Stimulated activated CD4-positive, alpha-beta T cell treated with anti-CD3 and anti-CD28 coated beads, Interleukin-2, amount 100 ng/mL, for 4 hours (primary cell): Measurements from ENCODE around the gene NKD1.

ENCODE experiments used
- DNase-seq: peaks from one replicate; pipeline ENCODE4 v3.0.0-alpha.2; 2020; ENCODE audit warnings: low read depth

NKD1 gene

GRCh38 chr16:50613281-50613963 lies 65.2 kb downstream of the NKD1 start:
- DNase-seq = no peak

GRCh38 chr16:50613964-50614474 lies 65.8 kb downstream of the NKD1 start:
- DNase-seq = no peak

- DNase-seq = no peak
These were observed 66.9 kb downstream of the NKD1 start for GRCh38 chr16:50614955-50615724.

- no peak for DNase-seq
These were observed 67.7 kb downstream of the NKD1 start for GRCh38 chr16:50615891-50616290.

DNA sequence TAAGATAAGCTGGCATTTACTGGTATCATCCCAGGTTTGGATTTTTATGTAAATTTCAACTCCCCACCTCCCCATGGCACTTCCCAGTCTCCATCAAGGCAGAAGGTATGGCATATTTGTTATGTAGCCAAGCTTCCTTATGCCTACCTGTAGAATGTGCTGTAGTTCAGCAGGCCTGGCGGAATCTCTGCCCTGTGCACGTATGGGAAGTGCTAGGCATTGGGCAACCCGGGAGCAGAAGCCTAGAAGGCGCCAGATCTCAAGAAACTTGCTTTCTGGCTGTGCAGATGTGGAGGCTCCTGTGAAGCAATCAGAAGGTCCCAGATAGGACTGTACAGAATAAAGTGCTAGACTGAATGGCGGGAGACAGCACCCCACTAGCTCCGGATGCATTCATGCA lies 68.2 kb downstream of the NKD1 start:
- no peak for DNase-seq

DNA sequence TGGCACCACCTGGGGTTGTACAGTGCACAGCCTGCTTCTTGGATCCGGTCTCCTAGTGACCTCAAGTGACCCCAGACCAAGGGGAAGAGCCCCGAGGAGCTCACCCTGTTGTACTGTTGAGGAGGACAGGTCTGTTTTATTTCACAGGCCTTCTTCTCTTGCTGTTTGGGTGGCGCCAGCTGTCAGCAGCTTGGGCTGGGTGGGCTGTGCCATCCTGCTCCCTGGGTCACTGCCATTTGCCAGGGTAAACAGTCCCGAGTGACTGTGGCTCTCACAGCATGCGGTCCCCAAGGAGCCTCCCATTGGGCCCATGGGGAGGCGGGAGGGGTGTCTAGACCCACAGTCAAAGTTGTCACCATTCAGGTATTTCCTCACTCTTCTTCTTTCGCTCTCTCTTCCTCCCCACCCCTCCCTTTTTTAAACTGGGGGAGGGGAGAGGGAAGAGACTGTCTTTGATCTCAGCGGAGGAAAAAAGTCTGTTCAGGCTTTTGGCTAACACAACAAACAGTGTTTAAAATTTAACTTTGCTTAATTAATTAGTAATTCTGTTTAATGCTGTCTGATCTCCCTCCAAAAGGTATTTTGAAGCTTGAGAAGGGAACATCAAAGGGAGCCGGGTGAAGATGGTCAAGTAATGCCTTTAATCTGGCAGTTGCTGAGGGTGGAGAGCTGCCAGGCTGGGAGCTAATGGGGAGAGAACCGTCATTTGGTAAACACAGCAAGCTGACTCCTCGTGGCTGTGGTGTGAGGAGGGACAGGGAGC lies 68.9 kb downstream of the NKD1 start:
- no peak for DNase-seq

DNA sequence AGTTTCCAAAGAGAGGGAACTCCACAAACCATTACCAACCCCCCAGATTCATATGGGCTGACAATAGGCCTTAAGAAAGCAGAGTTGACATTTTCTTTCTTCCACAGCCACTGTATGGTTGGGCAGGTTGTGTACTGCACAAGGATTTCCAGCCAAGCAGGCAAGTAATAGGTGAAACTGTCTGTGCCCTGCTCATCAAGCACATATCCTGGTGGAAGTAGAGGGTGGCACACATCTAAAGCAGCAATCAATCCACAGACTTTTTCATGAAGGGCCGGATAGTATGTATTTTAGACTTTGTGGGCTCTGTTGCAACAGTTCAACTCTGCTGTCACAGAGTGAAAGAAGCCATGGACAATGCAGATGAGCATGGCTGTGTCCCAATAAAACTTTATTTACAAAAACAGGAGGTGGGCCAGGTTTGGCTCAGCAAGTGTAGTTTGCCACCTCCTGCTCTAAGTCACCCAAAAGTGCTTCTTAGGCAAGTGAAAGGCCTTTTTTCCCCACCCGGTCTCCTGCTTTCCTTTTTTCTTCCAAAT lies 69.5 kb downstream of the NKD1 start:
- DNase-seq = no peak

DNA sequence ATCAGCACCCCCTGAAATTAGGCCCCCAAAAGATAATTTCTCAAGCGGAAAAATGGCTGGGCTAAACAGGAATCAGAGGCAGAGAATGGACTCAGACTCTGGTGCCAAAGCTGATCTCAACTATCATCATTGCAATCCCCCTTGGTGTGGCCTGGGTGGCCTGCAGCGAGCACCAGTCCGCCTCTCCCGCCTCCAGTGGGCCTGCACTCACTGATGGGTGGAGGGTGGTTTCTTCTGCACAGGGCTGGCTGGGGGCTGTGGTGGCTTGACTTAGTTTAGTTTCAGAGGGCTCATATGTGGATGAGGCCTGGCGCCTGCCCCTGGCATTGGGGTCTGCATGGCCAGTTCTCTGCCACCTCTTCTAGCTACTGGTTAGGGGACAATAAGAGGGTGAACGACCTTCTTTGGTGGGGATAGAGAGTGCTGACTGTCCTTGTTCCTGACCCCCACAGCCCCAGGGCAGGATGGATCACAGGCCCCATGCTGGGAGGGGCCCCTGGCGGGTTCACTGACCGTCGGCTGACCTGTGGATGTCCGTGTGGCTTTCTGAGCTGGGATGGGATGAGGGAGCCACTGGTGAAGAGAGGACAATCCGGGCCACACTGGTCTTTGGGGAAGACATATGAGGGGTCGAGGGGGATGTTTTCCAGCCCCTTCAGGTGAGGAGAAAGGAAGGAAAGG lies 70.2 kb downstream of the NKD1 start:
- no peak for DNase-seq

- DNase-seq = no peak
These were observed 71.7 kb downstream of the NKD1 start for GRCh38 chr16:50619702-50620491.

DNA sequence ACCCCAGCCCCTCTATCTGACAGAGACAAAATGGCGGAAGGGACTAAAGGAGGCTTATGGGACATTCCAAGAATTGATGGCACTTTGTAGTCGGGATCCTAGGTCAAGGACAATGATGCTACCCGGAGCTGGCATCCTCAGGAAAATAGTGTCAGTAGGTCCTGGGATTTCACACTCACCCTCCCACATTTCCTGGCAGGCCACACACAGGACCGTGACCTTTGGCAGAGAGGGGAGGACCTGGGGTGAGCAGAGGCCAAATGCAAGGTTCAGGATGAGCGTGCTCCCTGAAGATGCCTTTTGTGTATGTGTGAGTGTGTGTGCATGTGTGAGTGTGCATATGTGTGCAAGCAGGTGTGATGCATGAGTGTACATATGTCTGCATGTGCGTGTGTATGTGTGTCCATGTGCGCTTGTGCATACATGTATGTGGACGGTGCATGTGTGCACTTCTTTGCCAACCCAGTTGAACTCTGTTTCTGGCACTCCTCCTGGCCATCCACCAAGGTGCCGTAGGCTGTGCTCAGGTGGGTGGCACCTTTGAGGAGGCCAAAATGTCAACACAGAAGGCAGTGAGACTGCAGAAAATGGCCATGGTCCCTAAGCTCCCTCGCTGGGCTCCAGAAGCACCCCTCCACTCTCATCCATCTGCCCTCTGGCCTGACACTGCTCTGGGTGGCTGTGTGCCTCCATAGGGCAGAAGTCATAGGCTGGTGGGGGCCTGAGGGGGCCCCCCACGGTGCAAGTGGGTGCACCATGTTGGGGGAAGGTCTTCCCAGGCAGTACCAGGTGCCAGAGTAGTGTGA lies 72.7 kb downstream of the NKD1 start:
- no peak for DNase-seq

DNA sequence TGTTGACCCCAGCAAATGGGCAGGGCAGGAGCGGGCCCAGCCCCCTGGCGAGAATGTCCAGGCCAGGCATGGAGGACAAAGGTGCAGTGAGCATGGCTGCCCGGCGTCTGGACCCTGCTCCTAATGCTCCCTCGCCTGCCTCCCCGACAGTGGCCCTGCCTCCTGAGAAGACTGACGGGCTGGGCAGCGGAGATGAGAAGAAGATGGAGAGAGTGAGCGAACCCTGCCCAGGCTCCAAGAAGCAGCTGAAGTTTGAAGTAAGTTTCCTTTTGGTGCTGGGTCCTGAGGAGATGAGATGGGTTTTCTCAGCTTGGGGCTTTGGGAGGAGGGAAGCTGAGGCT lies 73.2 kb downstream of the NKD1 start:
- no peak for DNase-seq

DNA sequence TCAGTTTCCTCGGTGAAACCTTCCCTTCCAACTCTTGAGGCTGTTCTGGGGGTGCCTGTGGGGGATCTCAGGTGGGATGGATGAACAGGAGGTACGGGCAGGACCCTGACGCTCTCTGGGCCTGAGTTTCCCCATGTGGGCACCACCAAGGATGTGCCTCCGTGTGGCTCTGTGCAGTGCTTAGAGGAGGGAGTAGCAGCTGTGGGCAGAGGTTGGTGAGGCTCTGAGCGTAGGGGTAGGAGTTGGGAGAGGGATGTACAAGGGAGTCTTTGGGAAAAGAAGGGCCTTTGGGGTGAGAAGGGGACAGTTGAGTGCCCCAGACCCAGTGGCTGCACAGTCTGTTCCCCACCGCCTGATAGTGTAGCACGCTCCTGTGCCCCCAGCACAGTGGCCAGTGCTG lies 73.8 kb downstream of the NKD1 start:
- no peak for DNase-seq

DNA sequence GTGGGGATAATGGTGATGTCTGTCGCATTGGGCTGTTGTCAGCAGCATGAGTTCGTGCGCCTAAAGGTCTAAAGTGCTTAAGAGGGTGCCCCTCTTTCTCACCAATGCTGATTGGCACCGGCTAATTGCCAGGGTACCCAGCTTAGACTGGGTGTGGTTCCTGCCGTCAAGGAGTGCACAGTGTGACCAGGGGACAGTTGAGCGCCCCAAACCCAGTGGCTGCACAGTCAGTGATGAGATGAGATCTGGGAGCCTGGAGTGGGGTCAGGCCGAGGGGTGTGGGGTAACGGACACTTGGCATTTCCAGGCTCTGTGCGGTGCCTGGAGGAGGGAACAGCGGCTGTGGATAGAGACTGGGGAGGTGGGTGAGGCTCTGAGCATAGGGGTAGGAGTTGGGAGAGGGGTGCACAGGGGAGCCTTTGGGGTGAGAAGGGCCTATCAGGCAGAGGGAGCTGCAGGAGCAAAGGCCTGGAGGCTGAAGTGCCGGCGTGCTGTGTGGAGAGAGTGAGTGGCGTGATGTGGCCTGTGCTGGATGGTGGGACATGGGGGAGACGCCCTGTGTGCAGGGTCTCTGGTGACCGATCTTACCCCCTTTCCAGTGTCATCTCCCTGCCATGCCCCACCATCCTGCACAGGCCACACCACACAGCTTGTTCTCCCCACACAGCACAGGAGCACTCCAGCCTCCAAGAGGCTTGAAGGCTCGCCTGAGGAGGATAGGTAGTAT lies 74.6 kb downstream of the NKD1 start:
- no peak for DNase-seq

GRCh38 chr16:50624449-50624970 lies 76.3 kb downstream of the NKD1 start:
- no peak for DNase-seq

GRCh38 chr16:50625374-50625773 lies 77.2 kb downstream of the NKD1 start:
- DNase-seq = no peak

GRCh38 chr16:50626868-50627267 lies 78.7 kb downstream of the NKD1 start:
- DNase-seq = no peak

- DNase-seq = peak; percentile 33
These were observed 79.2 kb downstream of the NKD1 start for GRCh38 chr16:50627419-50627818.

- no peak for DNase-seq
These were observed 80.1 kb downstream of the NKD1 start for GRCh38 chr16:50628156-50628802.

DNA sequence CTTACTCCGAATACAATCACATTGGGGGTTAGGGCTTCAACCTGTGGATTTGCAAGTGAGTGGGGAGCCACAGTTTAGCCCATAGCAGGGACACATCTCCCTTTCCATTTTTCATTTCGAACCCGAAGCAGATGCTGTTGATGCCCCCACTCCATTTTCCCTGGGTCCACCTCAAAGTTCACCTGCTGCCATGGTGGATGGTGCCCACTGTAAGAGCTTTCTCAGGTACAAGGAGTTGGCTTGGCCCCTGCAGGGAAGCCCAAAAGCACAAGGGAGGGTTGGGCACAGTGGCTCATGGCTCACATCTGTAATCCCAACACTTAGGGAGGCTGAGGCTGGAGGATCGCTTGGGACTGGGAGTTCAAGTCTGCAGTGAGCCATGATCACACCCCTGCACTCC lies 81.1 kb downstream of the NKD1 start:
- no peak for DNase-seq
